ENCODE results near the gene RBX1.

DNA sequence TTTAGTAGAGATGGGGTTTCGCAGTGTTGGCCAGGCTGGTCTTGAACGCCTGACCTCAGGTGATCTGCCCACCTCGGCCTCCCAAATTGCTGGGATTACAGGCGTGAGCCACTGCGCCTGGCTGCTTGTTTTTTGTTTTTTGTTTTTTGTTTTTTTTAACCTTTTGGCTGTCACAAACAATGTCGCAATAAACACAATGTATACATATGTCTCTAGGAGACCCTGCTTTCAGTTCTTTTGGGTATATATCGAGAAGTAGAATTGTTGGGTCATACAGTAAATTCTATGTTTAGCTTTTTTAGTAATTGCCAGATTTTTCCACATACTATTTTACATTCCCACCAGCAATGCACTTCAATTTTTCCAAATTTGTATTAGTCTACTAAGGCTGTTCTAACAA, 28.0 kb downstream of the RBX1 start:
- TF ChIP-seq GATA2 (IDR thresholded peaks at IDR 0.05; ENCODE audit: low read depth, low read length) (no peak), GATA3 (IDR thresholded peaks at IDR 0.05; ENCODE audit: low read depth, low read length) (no peak)

Measured in SH-SY5Y (cell line).